Thyroid gland (tissue), 4 donors: ENCODE measurements around the gene RAB38. TPM values are rescaled to one million over a fixed set of nuclear protein-coding genes. Genes with fewer than 3 reads are reported as not detected.

ENCODE experiments used
- DNase-seq, 2 donors: peaks; one replicate each; pipeline ENCODE4 v3.0.0-alpha.2; 2019
- H3K27ac ChIP-seq, 3 donors: fragments of 200-600 bp; sonication (generic); 1 replicate in 2 of 3; 2 replicates in 1 of 3; pipeline ENCODE4 v1.5.1; 2016 to 2019; ENCODE audit warnings: mild to moderate bottlenecking in 1 of 3, moderate library complexity in 1 of 3
- H3K27me3 ChIP-seq: fragments of 200-600 bp; sonication (generic); one replicate; pipeline ENCODE4 v1.5.1; 2019
- H3K36me3 ChIP-seq, 2 donors: fragments of 200-600 bp; sonication (generic); one replicate each; pipeline ENCODE4 v1.5.1; 2016 to 2019
- H3K4me1 ChIP-seq, 2 donors: fragments of 200-600 bp; sonication (generic); one replicate each; pipeline ENCODE4 v1.5.1; 2017 to 2019
- H3K4me3 ChIP-seq, 3 donors: fragments of 200-600 bp; sonication (generic); replicated peaks in 1 of 3; 1 replicate in 2 of 3; 2 replicates in 1 of 3; pipeline ENCODE4 v1.5.1; 2016; ENCODE audit warnings: mild to moderate bottlenecking in 1 of 3
- H3K9me3 ChIP-seq: fragments of 200-600 bp; sonication (generic); one replicate; pipeline ENCODE4 v1.5.1; 2017
- CTCF ChIP-seq, 6 experiments: fragments of 200-600 bp in 3 of 6; fragments of 450-650 bp in 3 of 6; sonication (generic) in 3 of 6; IDR thresholded peaks; one replicate each; pipeline ENCODE4 v1.5.1; 2016 to 2019; ENCODE audit warnings: antibody characterized with exemption in 6 of 6, mild to moderate bottlenecking in 2 of 6, inconsistent platforms in 1 of 6, moderate library complexity in 1 of 6
- POLR2A ChIP-seq, 2 donors: fragments of 450-650 bp; IDR thresholded peaks; one replicate each; pipeline ENCODE4 v1.6.1; 2017; ENCODE audit warnings: antibody characterized with exemption in 2 of 2, mild to moderate bottlenecking in 2 of 2, moderate library complexity in 1 of 2
- WGBS, 2 donors: methylation state at CpG; one replicate each; pipeline ENCODE4 v1.1.5; 2017; 5-methylcytosine and 5-hydroxymethylcytosine counted together
- intact Hi-C: fragments of 100-400 bp; cut with DNase I; formaldehyde crosslinking; loops from one replicate; pipeline ENCODE4 v1.15.1; 2023
- total RNA-seq, 4 donors: library from RNA; depleted of rRNA; stranded (reverse); fragments of >200 nt; gene quantifications; one replicate each; pipeline ENCODE4 v1.2.3, GENCODE V29; 2016

RAB38 gene
- 10 to 100 TPM in 2 of 4 donors, 1 to 10 TPM in 2; 5.6 to 12.9 (median 9.0) TPM for total RNA-seq

GRCh38 chr11:88174709-88175568, at the start of gene RAB38:
TSS of gene RAB38 (minus strand) at chr11:88175443. CDS start at chr11:88175384, 59 bp downstream.
- Histone ChIP-seq H3K36me3 (no peaks in the 10 kb centered on the region), H3K4me3 (peak within 1 kb of the TSS; percentile 8 to 39 (median 27)), H3K27me3 (no peaks in the 10 kb centered on the region), H3K27ac (peak within 1 kb of the TSS; percentile 58 to 82 (median 73)), H3K4me1 (peaks cover 12 to 18% of the 10 kb centered on the region in 2 donors), H3K9me3 (no peaks in the 10 kb centered on the region)
- TF ChIP-seq CTCF (IDR thresholded peaks at IDR 0.05) (no peak), POLR2A (IDR thresholded peaks at IDR 0.05) (peak in 1 of 2 donors; percentile 49)
- peak; percentile 85 to 88 for DNase-seq
- 3 to 4% methylated on average over 49 of the region's 54 CpGs for WGBS, 2 donors
- intact Hi-C loops, result no loop called here

GRCh38 chr11:88213406-88213805, 38.2 kb upstream of the RAB38 start:
- intact Hi-C loops, result no loop called here
- H3K36me3 ChIP-seq, result no peaks in the 10 kb centered on the region
- no peaks in the 10 kb centered on the region for H3K27me3 ChIP-seq
- H3K4me1 ChIP-seq, result no peaks in the 10 kb centered on the region
- H3K27ac ChIP-seq, result no peak overlapping the region
- no peaks in the 10 kb centered on the region for H3K9me3 ChIP-seq
- TF ChIP-seq CTCF (IDR thresholded peaks at IDR 0.05) (no peak), POLR2A (IDR thresholded peaks at IDR 0.05) (no peak)
- H3K4me3 ChIP-seq, result no peak overlapping the region
- no peak for DNase-seq

DNA sequence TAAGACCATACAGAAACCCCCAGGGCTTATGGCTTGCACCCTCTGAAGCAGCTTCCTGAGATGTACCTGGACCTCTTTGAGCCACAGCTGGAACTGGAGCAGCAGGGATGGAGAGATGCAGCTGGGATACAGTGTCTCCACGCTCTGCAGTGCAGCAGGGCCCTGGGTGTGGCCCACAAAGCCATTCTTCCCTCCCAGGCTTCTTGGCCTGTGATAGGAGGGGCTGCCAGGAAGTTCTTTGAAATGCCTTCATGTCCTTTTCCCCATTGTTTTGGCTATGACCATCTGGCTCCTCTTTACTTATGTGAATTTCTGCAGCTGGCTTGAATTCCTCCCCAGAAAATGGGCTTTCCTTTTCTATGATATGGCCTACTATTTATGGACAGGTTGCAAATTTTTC, 37.1 kb upstream of the RAB38 start:
- 0% methylated on average over 1 of the region's 1 CpG; no CpG with 5 or more reads in 1 of the 2 donors for WGBS, 2 donors
- Histone ChIP-seq H3K4me3 (no peak overlapping the region), H3K36me3 (no peaks in the 10 kb centered on the region), H3K27me3 (no peaks in the 10 kb centered on the region), H3K27ac (no peak overlapping the region), H3K9me3 (no peaks in the 10 kb centered on the region), H3K4me1 (no peaks in the 10 kb centered on the region)
- TF ChIP-seq POLR2A (IDR thresholded peaks at IDR 0.05), result no peak
- TF ChIP-seq CTCF (IDR thresholded peaks at IDR 0.05), result no peak
- intact Hi-C loops, result no loop called here
- no peak for DNase-seq

DNA sequence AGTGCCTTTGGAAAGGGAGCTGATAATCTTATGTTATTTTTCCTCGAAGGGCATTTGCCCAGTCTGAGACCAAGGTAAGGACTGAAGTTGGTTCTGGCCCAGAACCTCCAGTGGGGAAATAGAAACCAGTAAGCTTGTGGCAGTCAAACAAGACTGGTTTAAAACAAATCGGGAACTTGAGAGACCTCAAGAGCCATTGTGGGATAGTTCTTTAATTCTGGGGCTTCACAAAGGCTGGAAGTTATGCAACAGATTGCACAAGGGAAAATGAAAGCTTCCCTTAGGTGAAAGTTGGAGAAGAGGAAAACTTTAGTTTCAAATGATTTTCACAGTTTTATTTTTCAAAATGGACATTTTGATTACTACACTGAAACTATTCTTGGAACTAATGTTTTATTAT, 33.5 kb upstream of the RAB38 start:
- DNase-seq, result no peak
- no peaks in the 10 kb centered on the region for H3K4me1 ChIP-seq
- no peak overlapping the region for H3K27ac ChIP-seq
- no peaks in the 10 kb centered on the region for H3K27me3 ChIP-seq
- no peak for TF ChIP-seq CTCF (IDR thresholded peaks at IDR 0.05)
- TF ChIP-seq POLR2A (IDR thresholded peaks at IDR 0.05), result no peak
- intact Hi-C loops, result no loop called here
- no peak overlapping the region for H3K4me3 ChIP-seq
- 38 to 45% methylated on average over 2 of the region's 2 CpGs for WGBS, 2 donors
- H3K36me3 ChIP-seq, result no peaks in the 10 kb centered on the region
- no peaks in the 10 kb centered on the region for H3K9me3 ChIP-seq

- DNase-seq, result no peak
- H3K36me3 ChIP-seq, result no peaks in the 10 kb centered on the region
- no peak for TF ChIP-seq CTCF (IDR thresholded peaks at IDR 0.05)
- no peak for TF ChIP-seq POLR2A (IDR thresholded peaks at IDR 0.05)
- H3K27ac ChIP-seq, result no peak overlapping the region
- no peaks in the 10 kb centered on the region for H3K4me1 ChIP-seq
- H3K9me3 ChIP-seq, result no peaks in the 10 kb centered on the region
- no peak overlapping the region for H3K4me3 ChIP-seq
- intact Hi-C loops, result no loop called here
- 0% methylated on average over 1 of the region's 1 CpG for WGBS, 2 donors
- no peaks in the 10 kb centered on the region for H3K27me3 ChIP-seq
Measured at GRCh38 chr11:88206751-88207150, 31.5 kb upstream of the RAB38 start.
